Activated naive CD4-positive, alpha-beta T cell treated with anti-CD3 and anti-CD28 coated beads, Interleukin-2, amount 10 ng/mL, durations not matched to agents 5 hours and 36 hours (primary cell): ENCODE results near the gene ZC3H12D. TPM values are rescaled to one million over a fixed set of nuclear protein-coding genes. Genes with fewer than 3 reads are reported as not detected.

Experiments used
- total RNA-seq, 2 experiments: library from RNA; stranded (reverse); gene quantifications; one replicate each; pipeline ENCODE4 v1.2.3, GENCODE V29; 2021

ZC3H12D gene
- total RNA-seq, result 10 to 100 TPM; 12.8 to 15.2 TPM

GRCh38 chr6:149484733-149485700 is at the start of gene ZC3H12D:
Gene ZC3H12D, minus strand, starts transcription at chr6:149485014. Its CDS starts 10,471 bp downstream, at chr6:149474543.

DNA sequence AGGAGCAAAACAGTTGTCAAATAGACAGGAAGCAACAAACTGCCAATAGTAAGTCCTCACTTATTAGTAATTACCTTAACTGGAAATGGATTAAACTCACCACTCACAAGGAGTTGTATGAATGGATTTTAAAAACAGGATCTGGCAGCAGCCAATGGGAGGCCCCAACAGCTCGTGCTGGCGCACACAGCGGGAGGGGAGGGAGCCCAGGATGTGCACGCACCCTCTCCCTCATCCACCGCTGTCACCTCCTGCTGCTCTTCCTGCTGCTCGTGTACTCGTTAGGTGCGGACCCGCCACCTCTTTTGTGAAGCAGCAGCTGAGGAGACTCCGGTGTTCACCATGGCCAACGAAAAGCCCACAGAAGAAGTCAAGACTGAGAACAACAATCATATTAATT is 84.8 kb downstream of the ZC3H12D start, which contains the start of gene SUMO4:
Gene SUMO4, plus strand, starts transcription at position 213 of the 400 bp plus-strand sequence. Its CDS starts 130 bp downstream, at position 343.

Other genes starting within 250 kb of the ZC3H12D start
- gene TAB2, start 167.3 kb downstream of the ZC3H12D start, total RNA-seq, result 100 to 1,000 TPM; 146 to 150 TPM
- gene SUMO4, start 84.8 kb downstream of the ZC3H12D start, total RNA-seq, result 1 to 10 TPM; 7.4 to 8.5 TPM
- gene PPIL4, start 61.0 kb upstream of the ZC3H12D start, total RNA-seq, result 10 to 100 TPM; 19.6 to 19.8 TPM
- 10 to 100 TPM; 19.3 TPM for gene GINM1, start 81.4 kb upstream of the ZC3H12D start, total RNA-seq
- 10 to 100 TPM; 26.9 to 27.0 TPM for gene KATNA1, start 163.7 kb upstream of the ZC3H12D start, total RNA-seq
- gene LATS1, start 233.1 kb upstream of the ZC3H12D start, total RNA-seq, result 10 to 100 TPM; 37.3 to 37.6 TPM